GM19351 (cell line): Measurements from ENCODE around the gene ZNF578.
"Not testable (repeated sequence)": the region's sequence is repeated elsewhere in the genome, so short reads cannot be mapped to it uniquely, and the experiment has no call there.

Experiments used
- ATAC-seq: cut with Tn5 transposase; IDR thresholded peaks from one replicate; pipeline ENCODE4 v1.9.1; 2021; ENCODE audit warnings: mild to moderate bottlenecking, moderate library complexity; ENCODE audit not compliant: unreplicated experiment

Gene ZNF578

GRCh38 chr19:52453324-52454094, at the start of gene ZNF578:
Gene ZNF578, plus strand, starts transcription at chr19:52453553. Its CDS starts 48,293 bp downstream, at chr19:52501846.
- ATAC-seq, result no peak

GRCh38 chr19:52410276-52410675, 43.1 kb upstream of the ZNF578 start:
- no peak for ATAC-seq

- ATAC-seq, result no peak
Observed at GRCh38 chr19:52415711-52416110, 37.6 kb upstream of the ZNF578 start.

- ATAC-seq, result no peak
Observed at GRCh38 chr19:52428937-52429336, 24.4 kb upstream of the ZNF578 start, which contains the start of gene ZNF534. Gene ZNF534, plus strand, starts transcription at chr19:52429148. Its CDS starts 2,327 bp downstream, at chr19:52431475.

GRCh38 chr19:52442179-52442578, 11.2 kb upstream of the ZNF578 start:
- no peak for ATAC-seq

- no peak for ATAC-seq
Observed at GRCh38 chr19:52444506-52444905, 8.8 kb upstream of the ZNF578 start.

- ATAC-seq, result no peak
Observed at GRCh38 chr19:52451241-52451640, 2.1 kb upstream of the ZNF578 start.

- no peak for ATAC-seq
Observed at GRCh38 chr19:52464798-52465470, 11.6 kb downstream of the ZNF578 start.

- ATAC-seq, result no peak
Observed at GRCh38 chr19:52473655-52474350, 20.4 kb downstream of the ZNF578 start.

- no peak for ATAC-seq
Observed at GRCh38 chr19:52474351-52475127, 21.2 kb downstream of the ZNF578 start.

GRCh38 chr19:52484111-52484743, 30.9 kb downstream of the ZNF578 start:
- not testable (repeated sequence) for ATAC-seq

- ATAC-seq, result not testable (repeated sequence)
Observed at GRCh38 chr19:52485064-52485463, 31.7 kb downstream of the ZNF578 start.

GRCh38 chr19:52485561-52486240, 32.3 kb downstream of the ZNF578 start:
- ATAC-seq, result not testable (repeated sequence)

- no peak for ATAC-seq
Observed at GRCh38 chr19:52492201-52492993, 39.0 kb downstream of the ZNF578 start.

- no peak for ATAC-seq
Observed at GRCh38 chr19:52492994-52493470, 39.7 kb downstream of the ZNF578 start.

- ATAC-seq, result no peak
Observed at GRCh38 chr19:52494518-52494917, 41.2 kb downstream of the ZNF578 start.

- no peak for ATAC-seq
Observed at GRCh38 chr19:52498571-52498970, 45.2 kb downstream of the ZNF578 start.

- not testable (repeated sequence) for ATAC-seq
Observed at GRCh38 chr19:52500474-52500873, 47.1 kb downstream of the ZNF578 start.

- not testable (repeated sequence) for ATAC-seq
Observed at GRCh38 chr19:52500991-52501390, 47.6 kb downstream of the ZNF578 start.
